A549 (cell line): ENCODE data around the gene CDH16. TPM values are rescaled to one million over a fixed set of nuclear protein-coding genes. Genes with fewer than 3 reads are reported as not detected.
A peak's percentile ranks its signal among the peaks of the same experiment; 100 is the strongest.
"Not testable (repeated sequence)": the region's sequence is repeated elsewhere in the genome, so short reads cannot be mapped to it uniquely, and the experiment has no call there.

ENCODE experiments used
- ATAC-seq, 2 experiments: fragments of 200-7000 bp in 1 of 2; fragments of >200 bp in 1 of 2; cut with Nextera tagmentation in 1 of 2; cut with Tn5 transposase in 1 of 2; 3 replicates each; pipeline versions ENCODE4 v1.8.0 to v1.9.1; 2018 to 2020; ENCODE audit warnings: mild to moderate bottlenecking in 1 of 2, moderate library complexity in 1 of 2
- CTCF ChIA-PET: fragments of 300-600 bp; sonication (Branson Sonifier 250); formaldehyde crosslinking; extraction: SDS; loops from one replicate; lab custom pipeline; 2021; ENCODE audit warnings: antibody characterized with exemption, inconsistent platforms; lab: Yijun Ruan, JAX
- POLR2A ChIA-PET: fragments of 350-600 bp; formaldehyde crosslinking; extraction: SDS; loops from one replicate; lab custom pipeline; 2021; ENCODE audit warnings: antibody characterized with exemption, inconsistent platforms; lab: Yijun Ruan, JAX
- DNase-seq, 2 experiments: peaks; one replicate each; pipeline versions ENCODE4 v3.0.0 to v3.0.0-alpha.2; 2011 to 2016; ENCODE audit warnings: low read depth in 1 of 2, low spot score in 1 of 2
- FAIRE-seq: peaks from 2 replicates; lab custom pipeline; 2011; peaks lifted over from hg19 to GRCh38; lab: Jason Lieb, UNC
- H3K27ac ChIP-seq, 2 experiments: fragments of >200 bp; sonication (Bioruptor Twin); formaldehyde crosslinking; 3 replicates each; pipeline ENCODE4 v1.5.1; 2016 to 2017
- H3K4me1 ChIP-seq: fragments of >200 bp; sonication (Bioruptor Twin); formaldehyde crosslinking; 3 replicates; pipeline ENCODE4 v1.6.1; 2016
- H3K4me2 ChIP-seq: fragments of >200 bp; sonication (Bioruptor Twin); formaldehyde crosslinking; 3 replicates; pipeline ENCODE4 v1.6.1; 2016
- H3K4me3 ChIP-seq: fragments of >200 bp; sonication (Bioruptor Twin); formaldehyde crosslinking; 3 replicates; pipeline ENCODE4 v1.5.1; 2016
- H3K9me3 ChIP-seq: fragments of >200 bp; sonication (Bioruptor Twin); formaldehyde crosslinking; 3 replicates; pipeline ENCODE4 v1.6.1; 2016
- BHLHE40 ChIP-seq: IDR thresholded peaks from 2 replicates; pipeline ENCODE4 v1.6.1; 2012; ENCODE audit warnings: low read depth, low read length, inconsistent platforms
- CBX2 ChIP-seq: fragments of 200-600 bp; sonication (generic); IDR thresholded peaks from 2 replicates; pipeline ENCODE4 v1.6.1; 2016; ENCODE audit warnings: low read depth, mild to moderate bottlenecking, borderline replicate concordance
- EHF ChIP-seq: fragments of 250-450 bp; sonication (Bioruptor Pico); IDR thresholded peaks from 2 replicates; pipeline ENCODE4 v1.5.0; 2020; ENCODE audit warnings: mild to moderate bottlenecking
- ELK1 ChIP-seq: fragments of 150-350 bp; IDR thresholded peaks from 2 replicates; pipeline ENCODE4 v1.6.1; 2014; ENCODE audit warnings: low read depth, mild to moderate bottlenecking, low read length
- FOSL2 ChIP-seq, 2 experiments: fragments of 450-650 bp in 1 of 2; fragments of >200 bp in 1 of 2; sonication (Bioruptor Twin) in 1 of 2; formaldehyde crosslinking; IDR thresholded peaks; 2 replicates each; pipeline versions ENCODE4 v1.5.0 to v1.6.1; 2016 to 2020; ENCODE audit warnings: mild to moderate bottlenecking in 1 of 2, moderate library complexity in 1 of 2
- GATA3 ChIP-seq: IDR thresholded peaks from 2 replicates; pipeline ENCODE4 v1.6.1; 2012; ENCODE audit warnings: borderline replicate concordance
- HEYL ChIP-seq: fragments of 250-450 bp; sonication (Bioruptor Pico); IDR thresholded peaks from 2 replicates; pipeline ENCODE4 v1.8.0; 2021; ENCODE audit warnings: mild to moderate bottlenecking, moderate library complexity
- HMGXB4 ChIP-seq: fragments of 250-450 bp; sonication (Bioruptor Pico); IDR thresholded peaks from 2 replicates; pipeline ENCODE4 v1.5.0; 2021; ENCODE audit warnings: mild to moderate bottlenecking, moderate library complexity, borderline replicate concordance
- HOXA7 ChIP-seq: fragments of 250-450 bp; sonication (Bioruptor Pico); IDR thresholded peaks from 2 replicates; pipeline ENCODE4 v1.5.0; 2020; ENCODE audit warnings: mild to moderate bottlenecking, moderate library complexity
- HOXB13 ChIP-seq: fragments of 250-450 bp; sonication (Bioruptor Pico); IDR thresholded peaks from 2 replicates; pipeline ENCODE4 v1.5.0; 2020; ENCODE audit warnings: low read depth, mild to moderate bottlenecking, moderate library complexity
- JUN ChIP-seq, 2 experiments: fragments of >200 bp; sonication (Bioruptor Twin); formaldehyde crosslinking; IDR thresholded peaks; 2 replicates in 1 of 2; 3 replicates in 1 of 2; pipeline ENCODE4 v1.6.1; 2016 to 2017
- MAFK ChIP-seq: fragments of 450-650 bp; IDR thresholded peaks from 2 replicates; pipeline ENCODE4 v1.6.1; 2014; ENCODE audit not compliant: partially characterized antibody
- MYC ChIP-seq: IDR thresholded peaks from 2 replicates; pipeline ENCODE4 v1.6.1; 2012; ENCODE audit warnings: mild to moderate bottlenecking, inconsistent platforms, low read length, improper control_type of control experiment, borderline replicate concordance
- NFE2L2 ChIP-seq: fragments of 150-350 bp; conservative IDR thresholded peaks from 2 replicates; pipeline ENCODE4 v1.6.1; 2014; ENCODE audit warnings: low read length
- NPAS2 ChIP-seq: fragments of 250-450 bp; sonication (Bioruptor Pico); IDR thresholded peaks from 2 replicates; pipeline ENCODE4 v1.8.0; 2022; ENCODE audit warnings: mild to moderate bottlenecking, moderate library complexity, borderline replicate concordance
- NR3C1 ChIP-seq: fragments of >200 bp; sonication (Bioruptor Twin); formaldehyde crosslinking; IDR thresholded peaks from 3 replicates; pipeline ENCODE4 v1.6.1; 2017
- POLR2A ChIP-seq: IDR thresholded peaks from 2 replicates; pipeline ENCODE4 v1.6.1; 2012; ENCODE audit warnings: mild to moderate bottlenecking, low read length
- POLR2AphosphoS2 ChIP-seq: conservative IDR thresholded peaks from 2 replicates; pipeline ENCODE4 v1.6.1; 2012; ENCODE audit warnings: low read length, improper control_type of control experiment, inconsistent platforms
- RFX5 ChIP-seq: fragments of 450-650 bp; IDR thresholded peaks from 2 replicates; pipeline ENCODE4 v1.7.1; 2014; ENCODE audit warnings: antibody characterized with exemption, mild to moderate bottlenecking, moderate library complexity
- USF2 ChIP-seq: fragments of 450-650 bp; IDR thresholded peaks from 2 replicates; pipeline ENCODE4 v1.6.1; 2014; ENCODE audit warnings: antibody characterized with exemption
- WGBS: methylation state at CpG from one replicate; pipeline ENCODE4 v1.1.6; 2017; ENCODE audit errors: missing lambda C conversion rate; 5-methylcytosine and 5-hydroxymethylcytosine counted together
- polyA plus RNA-seq, 4 experiments: library from polyadenylated mRNA; depleted of rRNA in 3 of 4; stranded (reverse); fragments of >200 nt; fragmentation: RNase III in 1 of 4; extraction: RNeasy Plus Mini Kit Qiagen cat#74134 plus additional on column Dnase treatment in 1 of 4; gene quantifications; 2 replicates in 3 of 4; 3 replicates in 1 of 4; pipeline ENCODE4 v1.2.3, GENCODE V29; 2011 to 2017

CDH16 gene
- polyA plus RNA-seq, 2 of the 4 experiments (the other 2 are of a cell fraction): 0.18 to 0.25 TPM

- no peak for TF ChIP-seq HEYL (CRISPR knock-in tag)
Measured at GRCh38 chr16:66898207-66898606, 20.5 kb downstream of the CDH16 start (continued).

- H3K9me3 ChIP-seq, H3K4me3 ChIP-seq, POLR2A ChIA-PET, H3K4me2 ChIP-seq, DNase-seq, FAIRE-seq, ATAC-seq: not testable (repeated sequence)
- Histone ChIP-seq H3K4me1 (peaks cover 25% of the 10 kb centered on the region), H3K27ac (peak overlapping the region in 1 of 2 experiments; percentile 26; a peak in 1 of 6 replicates)
- 56% methylated on average over 5 of the region's 5 CpGs for WGBS
- CTCF ChIA-PET: interaction anchor here (1.2 to 40.8 kb wide), 14 partner anchors 13 to 624 kb away, joined by 3 to 837 read pairs (median 10); partner anchors contain the start of genes CDH16, CES3, CIAO2B and PDP2
Measured at GRCh38 chr16:66896682-66897081, 22.0 kb downstream of the CDH16 start.

- Histone ChIP-seq H3K9me3 (no peaks in the 10 kb centered on the region), H3K27ac (peak overlapping the region in 1 of 2 experiments; percentile 29; a peak in 2 of 6 replicates), H3K4me1 (peaks cover 23% of the 10 kb centered on the region), H3K4me2 (no peak overlapping the region), H3K4me3 (no peak overlapping the region)
- ChIA-PET POLR2A (interaction anchor here (0.8 to 1.4 kb wide), 2 partner anchors 15 to 33 kb away, joined by 3 to 5 read pairs; no protein-coding TSS in a partner anchor), CTCF (interaction anchor here (1.1 to 40.8 kb wide), 28 partner anchors 13 to 370 kb away, joined by 3 to 837 read pairs (median 7); partner anchors contain the start of genes CDH16, CES2, CES3 and CIAO2B)
- FAIRE-seq (no peak), DNase-seq (no peak), ATAC-seq (no peak)
- 94% methylated on average over 3 of the region's 3 CpGs for WGBS
- TF ChIP-seq EHF (no peak), POLR2A (no peak), HMGXB4 (no peak), USF2 (no peak), BHLHE40 (no peak), HOXA7 (no peak), HOXB13 (CRISPR knock-in tag) (no peak), POLR2AphosphoS2 (no peak), RFX5 (no peak), CBX2 (no peak), NFE2L2 (no peak), MYC (no peak)
Measured at GRCh38 chr16:66895999-66896398, 22.7 kb downstream of the CDH16 start.

- Histone ChIP-seq H3K9me3 (no peaks in the 10 kb centered on the region), H3K4me2 (no peak overlapping the region), H3K27ac (peak overlapping the region; percentile 17 to 29; a peak in 3 of 6 replicates), H3K4me3 (no peak overlapping the region), H3K4me1 (peaks cover 19% of the 10 kb centered on the region)
- FAIRE-seq (no peak), ATAC-seq (no peak), DNase-seq (no peak)
- 91% methylated on average over 5 of the region's 5 CpGs for WGBS
- POLR2A ChIA-PET: interaction anchor here (0.8 to 1.4 kb wide), 2 partner anchors 15 to 33 kb away, joined by 3 to 5 read pairs; no protein-coding TSS in a partner anchor
- CTCF ChIA-PET: interaction anchor here (0.6 to 40.8 kb wide), 48 partner anchors 12 to 489 kb away, joined by 3 to 837 read pairs (median 5); partner anchors contain the start of genes CDH16, CES2, CES3 and CIAO2B
- TF ChIP-seq MYC: no peak
- TF ChIP-seq NR3C1: no peak
- TF ChIP-seq GATA3: no peak
- no peak for TF ChIP-seq ELK1
- TF ChIP-seq HOXA7: no peak
- no peak for TF ChIP-seq NPAS2
- no peak for TF ChIP-seq FOSL2 (IDR thresholded peaks at IDR 0.05)
- no peak for TF ChIP-seq FOSL2 (CRISPR knock-in tag; IDR thresholded peaks at IDR 0.05)
- no peak for TF ChIP-seq JUN (IDR thresholded peaks at IDR 0.05)
- TF ChIP-seq HOXB13 (CRISPR knock-in tag): no peak
- no peak for TF ChIP-seq MAFK
Measured at GRCh38 chr16:66895689-66895979, 23.1 kb downstream of the CDH16 start.
